BJ (cell line): ENCODE data around the gene UBE3A. TPM values are rescaled to one million over a fixed set of nuclear protein-coding genes. Genes with fewer than 3 reads are reported as not detected.

Experiments used
- CTCF ChIA-PET: fragments of 350-600 bp; formaldehyde crosslinking; extraction: SDS; loops from one replicate; lab custom pipeline; 2021; ENCODE audit warnings: antibody characterized with exemption, inconsistent platforms; lab: Yijun Ruan, JAX
- POLR2A ChIA-PET: fragments of 300-600 bp; sonication (Branson Sonifier 250); formaldehyde crosslinking; extraction: SDS; loops from one replicate; lab custom pipeline; 2021; ENCODE audit warnings: antibody characterized with exemption; lab: Charles Lee
- DNase-seq: peaks from one replicate; pipeline ENCODE4 v3.0.0-alpha.2; 2011; ENCODE audit warnings: low read depth
- H3K27me3 ChIP-seq: 2 replicates; pipeline ENCODE4 v1.6.0; 2011; ENCODE audit warnings: low read length; ENCODE audit not compliant: control insufficient read depth, insufficient read depth
- H3K36me3 ChIP-seq: 2 replicates; pipeline ENCODE4 v1.5.1; 2011; ENCODE audit warnings: low read length; ENCODE audit not compliant: control insufficient read depth, insufficient read depth
- H3K4me3 ChIP-seq: 2 replicates; pipeline ENCODE4 v1.5.1; 2011; ENCODE audit warnings: low read depth, mild to moderate bottlenecking, control low read depth, low read length
- CTCF ChIP-seq: IDR thresholded peaks from 2 replicates; pipeline ENCODE4 v1.5.1; 2011; ENCODE audit warnings: low read depth, mild to moderate bottlenecking, control low read depth, inconsistent platforms, low read length, moderate library complexity; ENCODE audit not compliant: insufficient read depth
- polyA plus RNA-seq: library from polyadenylated mRNA; depleted of rRNA; stranded (reverse); fragments of >200 nt; gene quantifications from 2 replicates; pipeline ENCODE4 v1.2.3, GENCODE V29; 2011

UBE3A gene
- polyA plus RNA-seq, 1 experiment = 23.5 TPM

GRCh38 chr15:25372298-25372697 lies 66.5 kb downstream of the UBE3A start:
- peaks cover 7% of the 10 kb centered on the region for H3K36me3 ChIP-seq
- no peak for TF ChIP-seq CTCF
- H3K27me3 ChIP-seq = no peaks in the 10 kb centered on the region
- POLR2A ChIA-PET = no interaction called here
- no peak for DNase-seq
- CTCF ChIA-PET = no interaction called here
- H3K4me3 ChIP-seq = no peak overlapping the region

DNA sequence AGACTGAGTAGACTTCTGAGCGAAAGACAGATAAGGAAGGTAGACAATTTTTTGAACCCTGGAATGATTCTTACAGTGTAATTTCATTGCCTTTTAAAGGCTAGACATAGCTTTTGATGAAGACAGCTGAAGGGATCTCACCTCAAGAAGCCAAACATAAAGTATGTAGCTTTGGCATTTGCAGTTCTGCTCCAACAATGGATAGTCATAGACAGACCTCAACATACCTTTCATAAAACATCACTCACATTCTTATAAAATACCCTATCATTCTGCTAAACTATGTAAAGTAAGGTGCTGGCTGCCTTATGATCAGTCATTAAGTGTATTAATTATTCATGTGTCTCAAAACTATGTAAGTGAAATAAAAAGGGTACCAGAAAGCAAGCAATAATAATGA lies 70.0 kb downstream of the UBE3A start:
- DNase-seq = no peak
- TF ChIP-seq CTCF = no peak
- peaks cover 6% of the 10 kb centered on the region for H3K36me3 ChIP-seq
- H3K27me3 ChIP-seq = no peaks in the 10 kb centered on the region
- no peak overlapping the region for H3K4me3 ChIP-seq
- ChIA-PET CTCF (interaction anchor here (1.1 kb wide), 1 partner anchor 9 kb away, joined by 3 read pairs; no protein-coding TSS in a partner anchor), POLR2A (no interaction called here)

DNA sequence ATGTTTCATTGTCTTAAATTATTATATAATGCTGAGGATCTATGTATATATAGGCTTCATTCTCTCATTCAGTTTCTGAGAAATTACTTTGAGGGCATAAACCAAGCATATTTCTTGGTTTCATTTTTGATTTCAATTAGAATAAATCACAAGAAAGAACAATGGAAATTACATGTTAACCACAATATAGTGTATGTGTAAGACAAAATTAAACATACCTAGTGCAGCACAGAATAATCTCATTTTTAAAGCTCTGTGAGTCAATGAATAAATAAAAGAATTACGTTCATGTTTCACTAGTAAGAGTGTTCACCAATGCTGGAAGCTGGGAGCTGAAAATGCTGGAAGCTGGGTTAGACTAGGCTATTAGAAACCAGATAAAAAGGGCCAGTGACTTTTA lies 72.8 kb downstream of the UBE3A start:
- no peak for TF ChIP-seq CTCF
- H3K36me3 ChIP-seq = peaks cover 4% of the 10 kb centered on the region; the same call in 1 of the 2 replicates
- ChIA-PET POLR2A (no interaction called here), CTCF (no interaction called here)
- H3K4me3 ChIP-seq = no peak overlapping the region
- no peak for DNase-seq
- no peaks in the 10 kb centered on the region for H3K27me3 ChIP-seq

GRCh38 chr15:25362545-25362944 lies 76.3 kb downstream of the UBE3A start:
- no peak for DNase-seq
- TF ChIP-seq CTCF = no peak
- CTCF ChIA-PET = no interaction called here
- Histone ChIP-seq H3K36me3 (no peaks in the 10 kb centered on the region; the same call in 1 of the 2 replicates), H3K4me3 (no peak overlapping the region), H3K27me3 (no peaks in the 10 kb centered on the region)
- POLR2A ChIA-PET = no interaction called here

DNA sequence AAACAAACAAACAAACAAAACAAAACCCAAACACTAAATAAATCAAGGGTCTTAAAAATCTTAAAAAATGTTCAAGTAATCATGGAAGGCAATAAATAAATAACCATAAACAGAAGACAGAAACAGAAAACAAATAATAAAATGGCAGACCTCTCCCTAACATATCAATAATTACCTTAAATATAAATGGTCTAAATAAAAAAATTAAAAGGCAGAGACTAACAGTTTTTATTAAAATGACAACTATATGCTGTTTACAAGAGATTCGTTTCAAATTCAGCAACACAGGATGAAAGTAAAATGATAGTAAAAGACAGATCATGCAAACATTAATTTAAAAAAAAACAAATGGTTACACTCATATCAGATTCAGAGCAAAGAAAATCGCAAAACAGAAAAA lies 91.1 kb downstream of the UBE3A start:
- no peak overlapping the region for H3K4me3 ChIP-seq
- POLR2A ChIA-PET = no interaction called here
- no peak for DNase-seq
- CTCF ChIA-PET = no interaction called here
- TF ChIP-seq CTCF = no peak
- no peaks in the 10 kb centered on the region for H3K36me3 ChIP-seq
- H3K27me3 ChIP-seq = no peaks in the 10 kb centered on the region
